OCI-LY1 (cell line): ENCODE results near the gene APBA1.

Experiments used
- CTCF ChIP-seq: fragments of 200-600 bp; sonication (generic), shearing (Covaris generic); IDR thresholded peaks from 2 replicates; pipeline ENCODE4 v1.5.1; 2017; ENCODE audit warnings: mild to moderate bottlenecking, antibody characterized with exemption, low read length, moderate library complexity, mixed read lengths
- EZH2 ChIP-seq: fragments of 200-600 bp; sonication (generic), shearing (Covaris generic); IDR thresholded peaks from 2 replicates; pipeline ENCODE4 v1.8.0; 2017; ENCODE audit warnings: borderline replicate concordance, mixed run types, mild to moderate bottlenecking, antibody characterized with exemption, low read length, moderate library complexity, mixed read lengths

- TF ChIP-seq CTCF (no peak), EZH2 (no peak)
Observed at GRCh38 chr9:69444021-69444420, 228.2 kb downstream of the APBA1 start.
